GM19438 (cell line): ENCODE data around the gene SP6.

Source experiments
- ATAC-seq: cut with Tn5 transposase; IDR thresholded peaks from one replicate; pipeline ENCODE4 v1.9.1; 2021; ENCODE audit warnings: low read depth; ENCODE audit not compliant: unreplicated experiment

The SP6 gene

GRCh38 chr17:47838636-47839035, 12.3 kb downstream of the SP6 start:
- no peak for ATAC-seq

- ATAC-seq: no peak
These were observed 13.4 kb downstream of the SP6 start for GRCh38 chr17:47837401-47838039.

GRCh38 chr17:47836601-47837000, 14.4 kb downstream of the SP6 start:
- ATAC-seq: no peak

- no peak for ATAC-seq
These were observed 16.2 kb downstream of the SP6 start for GRCh38 chr17:47834756-47835155.

GRCh38 chr17:47831934-47832327, 19.0 kb downstream of the SP6 start:
- ATAC-seq: no peak

- peak; percentile 74 for ATAC-seq
These were observed 19.7 kb downstream of the SP6 start, which contains the start of the genes LRRC46 and MRPL10 for GRCh38 chr17:47831003-47831933. Gene LRRC46 (plus strand): TSS chr17:47831670. CDS start chr17:47831990, 320 bp downstream. Gene MRPL10 (minus strand): TSS chr17:47831541. CDS start chr17:47831511, 30 bp downstream.

- ATAC-seq: no peak
These were observed 20.5 kb downstream of the SP6 start for GRCh38 chr17:47830396-47831002.

- ATAC-seq: no peak
These were observed 21.1 kb downstream of the SP6 start for GRCh38 chr17:47829870-47830269.

- no peak for ATAC-seq
These were observed 27.4 kb downstream of the SP6 start for GRCh38 chr17:47823519-47823918.

GRCh38 chr17:47822785-47823184, 28.2 kb downstream of the SP6 start:
- ATAC-seq: no peak

GRCh38 chr17:47821424-47822391, 29.3 kb downstream of the SP6 start, which contains the start of gene OSBPL7:
Gene OSBPL7 (minus strand): TSS chr17:47821794. CDS start chr17:47820278, 1,516 bp downstream.
- ATAC-seq: peak; percentile 85

- ATAC-seq: no peak
These were observed 29.9 kb downstream of the SP6 start for GRCh38 chr17:47821031-47821423.

- ATAC-seq: no peak
These were observed 30.8 kb downstream of the SP6 start for GRCh38 chr17:47820033-47820789.

- ATAC-seq: no peak
These were observed 31.5 kb downstream of the SP6 start for GRCh38 chr17:47819475-47819874.

- ATAC-seq: no peak
These were observed 32.8 kb downstream of the SP6 start for GRCh38 chr17:47818002-47818695.

- no peak for ATAC-seq
These were observed 34.0 kb downstream of the SP6 start for GRCh38 chr17:47816947-47817346.

GRCh38 chr17:47816111-47816735, 34.7 kb downstream of the SP6 start:
- no peak for ATAC-seq
